K562 (cell line): Measurements from ENCODE around the gene HSF5. TPM values are rescaled to one million over a fixed set of nuclear protein-coding genes. Genes with fewer than 3 reads are reported as not detected.

Source experiments
- ARID3B ChIP-seq: fragments of 250-450 bp; sonication (Bioruptor Pico); IDR thresholded peaks from 2 replicates; pipeline ENCODE4 v1.4.0; 2020; ENCODE audit warnings: borderline replicate concordance
- BRCA1 ChIP-seq, 2 experiments: fragments of 450-650 bp in 1 of 2; sonication (generic) in 1 of 2; formaldehyde crosslinking in 1 of 2; IDR thresholded peaks; 2 replicates each; pipeline versions ENCODE4 v1.5.0 to v1.6.1; 2017 to 2020; ENCODE audit warnings: mild to moderate bottlenecking in 1 of 2, missing genetic modification reagents in 1 of 2
- CEBPG ChIP-seq, 3 experiments: fragments of 200-800 bp in 1 of 3; sonication (Bioruptor generic) in 1 of 3; sonication (generic) in 1 of 3; formaldehyde crosslinking in 1 of 3; IDR thresholded peaks in 2 of 3; conservative IDR thresholded peaks in 1 of 3; 2 replicates each; pipeline versions ENCODE4 v1.6.1 to v1.8.0; 2016 to 2022; ENCODE audit warnings: missing compliant biosample characterization in 2 of 3, missing genetic modification characterization in 2 of 3, mild to moderate bottlenecking in 1 of 3, missing genetic modification reagents in 1 of 3
- CUX1 ChIP-seq: fragments of 200-800 bp; sonication (Bioruptor generic); IDR thresholded peaks from 2 replicates; pipeline ENCODE4 v1.6.1; 2016; ENCODE audit warnings: missing genetic modification characterization, missing compliant biosample characterization
- ETV5 ChIP-seq: sonication (generic); formaldehyde crosslinking; IDR thresholded peaks from 2 replicates; pipeline ENCODE4 v1.4.0; 2020; ENCODE audit warnings: low read depth, mild to moderate bottlenecking, missing genetic modification reagents
- FOXK1 ChIP-seq: sonication (generic); formaldehyde crosslinking; IDR thresholded peaks from 2 replicates; pipeline ENCODE4 v1.8.0; 2022; ENCODE audit warnings: missing genetic modification reagents, mild to moderate bottlenecking, borderline replicate concordance
- GTF2F1 ChIP-seq: IDR thresholded peaks from 2 replicates; pipeline ENCODE4 v1.6.1; 2011; ENCODE audit warnings: low read depth, low read length, improper control_type of control experiment
- ID3 ChIP-seq, 2 experiments: fragments of 250-450 bp in 1 of 2; fragments of 450-650 bp in 1 of 2; sonication (Bioruptor Pico) in 1 of 2; IDR thresholded peaks; 2 replicates each; pipeline versions ENCODE4 v1.6.1 to v1.8.0; 2016 to 2021; ENCODE audit warnings: mild to moderate bottlenecking in 2 of 2, moderate library complexity in 2 of 2, missing compliant biosample characterization in 1 of 2, missing genetic modification characterization in 1 of 2
- KLF1 ChIP-seq: fragments of 450-650 bp; IDR thresholded peaks from 2 replicates; pipeline ENCODE4 v1.6.1; 2016; ENCODE audit warnings: missing genetic modification characterization, missing compliant biosample characterization
- NCOA4 ChIP-seq: fragments of 450-650 bp; IDR thresholded peaks from 2 replicates; pipeline ENCODE4 v1.6.1; 2018; ENCODE audit warnings: mild to moderate bottlenecking; ENCODE audit not compliant: partially characterized antibody
- RHOXF2B ChIP-seq: fragments of 250-450 bp; sonication (Bioruptor Pico); conservative IDR thresholded peaks from 2 replicates; pipeline ENCODE4 v1.5.1; 2021
- TGIF2 ChIP-seq: sonication (generic); formaldehyde crosslinking; IDR thresholded peaks from 2 replicates; pipeline ENCODE4 v1.8.1; 2022; ENCODE audit warnings: mild to moderate bottlenecking, missing genetic modification reagents, moderate library complexity
- ZNF449 ChIP-seq: fragments of 250-450 bp; sonication (Bioruptor Pico); IDR thresholded peaks from 2 replicates; pipeline ENCODE4 v1.8.0; 2022; ENCODE audit warnings: moderate library complexity, mild to moderate bottlenecking, inconsistent platforms
- ZNF707 ChIP-seq: fragments of 250-450 bp; sonication (Bioruptor Pico); conservative IDR thresholded peaks from 2 replicates; pipeline ENCODE4 v1.8.0; 2022; ENCODE audit warnings: inconsistent platforms, mild to moderate bottlenecking, moderate library complexity
- ZSCAN32 ChIP-seq: fragments of 450-650 bp; formaldehyde crosslinking; IDR thresholded peaks from 2 replicates; pipeline ENCODE4 v1.4.0; 2020; ENCODE audit warnings: mild to moderate bottlenecking, moderate library complexity
- polyA plus RNA-seq, 8 experiments: library from polyadenylated mRNA; depleted of rRNA in 4 of 8; stranded (reverse) in 5 of 8; unstranded in 3 of 8; fragments of >200 nt; fragmentation: Nextera tagmentation in 2 of 8; fragmentation: Illumina TruSeq in 1 of 8; extraction: Ambion mirVana in 2 of 8; extraction: Trizol in 1 of 8; gene quantifications; 2 replicates each; pipeline versions ENCODE4 v1.2.1 to v1.2.3, GENCODE V29; 2011 to 2014; ENCODE audit warnings: inconsistent platforms in 1 of 8, missing spikeins in 1 of 8
- total RNA-seq, 7 experiments: library from RNA; depleted of rRNA in 6 of 7; stranded (reverse); fragments of >200 nt in 6 of 7; fragmentation: Illumina TruSeq in 2 of 7; extraction: Trizol in 2 of 7; gene quantifications; 2 replicates each; pipeline versions ENCODE4 v1.2.1 to v1.2.3, GENCODE V29; 2011 to 2021; ENCODE audit warnings: low replicate concordance in 1 of 7

The HSF5 gene
- total and polyA plus RNA-seq, 9 of the 15 experiments (the other 6 are each of a cell fraction or from before 2014, with no cell fraction given): 0.04 TPM; not detected in 8

- peak; percentile 72; the same call in 1 of the 2 replicates for TF ChIP-seq CUX1 (CRISPR knock-in tag)
- TF ChIP-seq ETV5 (CRISPR knock-in tag): peak; percentile 56; the same call in 1 of the 2 replicates
- TF ChIP-seq KLF1 (tag): no peak
- no peak for TF ChIP-seq ID3 (CRISPR knock-in tag; IDR thresholded peaks at IDR 0.05)
- no peak; the same call in 1 of the 2 replicates for TF ChIP-seq ID3 (tag; IDR thresholded peaks at IDR 0.05)
- no peak for TF ChIP-seq TGIF2 (CRISPR knock-in tag)
- TF ChIP-seq ZNF449 (CRISPR knock-in tag): no peak
- no peak for TF ChIP-seq ARID3B
- TF ChIP-seq FOXK1 (CRISPR knock-in tag): peak; percentile 69; the same call in 1 of the 2 replicates
- no peak for TF ChIP-seq NCOA4
- TF ChIP-seq GTF2F1: no peak
- TF ChIP-seq CEBPG (CRISPR knock-in tag; IDR thresholded peaks at IDR 0.05): no peak
- no peak; a peak in 1 of 4 replicates for TF ChIP-seq CEBPG (tag; conservative IDR thresholded peaks at IDR 0.05 in 1 of 2, IDR thresholded peaks at IDR 0.05 in 1 of 2)
- TF ChIP-seq BRCA1 (IDR thresholded peaks at IDR 0.05): no peak
- TF ChIP-seq BRCA1 (CRISPR knock-in tag; IDR thresholded peaks at IDR 0.05): no peak
- no peak for TF ChIP-seq ZSCAN32 (CRISPR knock-in tag)
- no peak for TF ChIP-seq RHOXF2B (CRISPR knock-in tag)
- TF ChIP-seq ZNF707 (CRISPR knock-in tag): no peak
Measured at GRCh38 chr17:58492238-58493121, 4.3 kb upstream of the HSF5 start (continued).
